Thyroid gland (tissue), 4 donors: ENCODE data around the gene XYLB.

ENCODE experiments used
- POLR2A ChIP-seq, 2 donors: fragments of 450-650 bp; IDR thresholded peaks; one replicate each; pipeline ENCODE4 v1.6.1; 2017; ENCODE audit warnings: antibody characterized with exemption in 2 of 2, mild to moderate bottlenecking in 2 of 2, moderate library complexity in 1 of 2
- TF ChIP-seq, protein P1 (sequence below), 6 experiments: fragments of 200-600 bp in 3 of 6; fragments of 450-650 bp in 3 of 6; sonication (generic) in 3 of 6; IDR thresholded peaks; one replicate each; pipeline ENCODE4 v1.5.1; 2016 to 2019; ENCODE audit warnings: antibody characterized with exemption in 6 of 6, mild to moderate bottlenecking in 2 of 6, inconsistent platforms in 1 of 6, moderate library complexity in 1 of 6

DNA sequence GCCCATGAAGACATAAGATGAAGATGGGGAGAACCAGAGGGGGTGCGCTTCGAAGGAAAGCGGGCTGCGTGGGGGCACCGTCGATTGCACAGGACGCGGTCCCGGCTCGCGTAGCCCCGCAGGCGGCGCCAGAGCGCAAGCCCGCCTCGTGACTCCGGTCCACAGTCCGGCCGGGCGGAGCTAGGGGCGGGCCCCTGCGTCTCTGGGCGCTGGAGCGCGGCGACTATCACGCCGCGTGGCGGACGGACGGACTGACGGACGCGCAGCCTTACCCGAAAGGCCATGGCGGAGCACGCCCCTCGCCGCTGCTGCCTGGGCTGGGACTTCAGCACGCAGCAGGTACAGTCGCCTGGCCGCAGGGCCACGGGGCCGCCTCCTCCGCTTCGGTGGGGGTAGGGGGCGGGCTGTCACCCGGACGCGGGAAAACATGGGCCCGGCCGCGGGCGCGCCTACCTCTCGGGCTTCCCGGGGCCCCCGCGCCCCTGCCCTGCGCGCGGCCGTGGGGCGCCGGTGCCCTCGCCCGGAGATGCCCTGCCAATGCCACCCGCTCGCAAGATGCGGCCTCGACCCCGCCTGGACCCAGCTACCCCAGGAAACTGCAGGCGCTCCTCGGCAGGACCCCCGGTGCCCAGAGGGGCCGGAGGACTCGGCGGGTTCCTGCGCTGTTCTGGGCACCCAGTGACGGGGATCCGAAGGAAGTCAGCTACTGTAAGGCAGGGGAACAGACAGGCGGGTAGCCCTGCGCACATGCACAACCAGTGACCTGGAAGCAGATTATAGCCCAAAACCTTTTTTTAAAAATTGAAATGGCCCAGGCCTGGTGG lies at the start of gene XYLB:
- TF ChIP-seq, protein P1, sequence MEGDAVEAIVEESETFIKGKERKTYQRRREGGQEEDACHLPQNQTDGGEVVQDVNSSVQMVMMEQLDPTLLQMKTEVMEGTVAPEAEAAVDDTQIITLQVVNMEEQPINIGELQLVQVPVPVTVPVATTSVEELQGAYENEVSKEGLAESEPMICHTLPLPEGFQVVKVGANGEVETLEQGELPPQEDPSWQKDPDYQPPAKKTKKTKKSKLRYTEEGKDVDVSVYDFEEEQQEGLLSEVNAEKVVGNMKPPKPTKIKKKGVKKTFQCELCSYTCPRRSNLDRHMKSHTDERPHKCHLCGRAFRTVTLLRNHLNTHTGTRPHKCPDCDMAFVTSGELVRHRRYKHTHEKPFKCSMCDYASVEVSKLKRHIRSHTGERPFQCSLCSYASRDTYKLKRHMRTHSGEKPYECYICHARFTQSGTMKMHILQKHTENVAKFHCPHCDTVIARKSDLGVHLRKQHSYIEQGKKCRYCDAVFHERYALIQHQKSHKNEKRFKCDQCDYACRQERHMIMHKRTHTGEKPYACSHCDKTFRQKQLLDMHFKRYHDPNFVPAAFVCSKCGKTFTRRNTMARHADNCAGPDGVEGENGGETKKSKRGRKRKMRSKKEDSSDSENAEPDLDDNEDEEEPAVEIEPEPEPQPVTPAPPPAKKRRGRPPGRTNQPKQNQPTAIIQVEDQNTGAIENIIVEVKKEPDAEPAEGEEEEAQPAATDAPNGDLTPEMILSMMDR (IDR thresholded peaks at IDR 0.05): peak; percentile 38 to 96 (median 77)
- no peak for TF ChIP-seq POLR2A (IDR thresholded peaks at IDR 0.05)
